GM20431 (cell line): Measurements from ENCODE around the gene KANK2.
"Not testable (repeated sequence)": the region's sequence is repeated elsewhere in the genome, so short reads cannot be mapped to it uniquely, and the experiment has no call there.

Experiments
- in situ Hi-C: fragments of 300-500 bp; cut with MseI, MboI; formaldehyde crosslinking; loops from one replicate; pipeline ENCODE4 v1.15.0; 2020; ENCODE audit warnings: low sequenced_read_pairs; ENCODE audit not compliant: unreplicated experiment

KANK2 gene

DNA sequence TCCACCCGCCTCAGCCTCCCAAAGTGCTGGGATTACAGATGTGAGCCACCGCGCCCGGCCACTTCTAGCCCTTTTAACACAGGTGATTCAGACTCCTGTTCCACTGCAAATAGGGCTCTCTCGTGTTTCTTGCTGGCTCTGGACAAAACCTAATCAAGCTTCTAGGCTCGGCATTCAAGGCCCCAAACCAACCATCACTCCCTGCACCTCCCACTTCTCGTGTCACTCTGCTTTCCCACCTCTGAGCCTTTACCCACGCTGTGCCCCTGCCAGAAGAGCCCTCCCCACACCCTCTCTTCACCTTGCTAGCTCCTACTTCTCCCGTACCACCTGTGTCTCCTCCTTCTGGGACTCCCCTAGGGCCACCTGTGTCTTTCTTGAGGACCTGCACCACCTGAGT is 19.8 kb downstream of the KANK2 start:
- in situ Hi-C loops, result no loop called here

DNA sequence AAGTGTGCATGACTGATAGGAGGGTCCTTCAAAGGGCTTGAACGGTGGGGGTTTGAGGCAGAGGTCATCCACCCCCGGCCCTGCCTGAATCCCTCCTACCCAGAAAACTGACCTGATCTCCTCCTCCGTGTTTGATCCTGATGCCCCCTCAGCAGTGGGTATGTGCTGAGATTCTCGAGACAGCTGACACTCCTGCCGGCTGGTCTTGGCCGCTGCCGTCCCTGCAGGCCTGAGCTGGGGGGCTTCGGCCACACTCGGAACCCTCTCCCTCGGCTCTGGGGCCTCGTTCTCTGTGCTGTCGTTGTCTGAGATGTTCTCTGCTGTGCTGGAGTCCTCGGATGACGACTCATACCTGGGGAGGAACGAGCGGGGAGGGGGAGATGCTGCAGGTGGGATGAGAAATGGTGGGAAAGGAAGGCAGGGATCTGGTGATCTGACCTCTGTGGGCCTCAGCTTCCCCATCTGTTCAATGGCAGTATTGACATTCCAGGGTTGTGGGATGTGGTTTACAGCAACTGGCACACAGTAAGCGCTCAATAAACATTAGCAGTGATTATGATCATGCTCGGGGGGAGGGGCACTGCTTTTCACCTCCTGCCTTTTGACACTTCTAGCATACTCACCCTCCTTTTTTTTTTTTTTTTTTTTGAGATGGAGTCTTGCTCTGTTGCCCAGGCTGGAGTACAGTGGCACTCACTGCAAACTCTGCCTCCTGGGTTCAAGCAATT is 20.7 kb downstream of the KANK2 start:
- in situ Hi-C loops, result no loop called here

DNA sequence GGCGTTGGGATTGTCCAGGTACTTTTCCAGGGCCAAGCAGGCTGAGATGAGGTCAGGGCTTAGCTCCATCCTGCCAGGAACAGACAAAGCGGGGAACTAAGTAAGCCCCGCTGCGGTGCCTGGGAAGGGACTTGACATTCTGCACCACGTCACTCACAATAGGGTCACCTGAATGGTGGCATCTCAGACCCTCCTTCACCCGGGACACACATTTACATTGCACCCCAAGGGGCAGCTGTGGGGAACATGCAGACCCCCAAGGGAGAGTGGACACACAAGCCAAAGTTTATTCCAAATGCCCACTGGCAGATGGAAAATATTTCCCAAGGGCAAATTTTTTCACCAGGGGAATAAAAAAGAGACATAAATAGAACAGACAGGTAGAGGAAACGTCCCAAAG is 21.4 kb downstream of the KANK2 start:
- in situ Hi-C loops, result no loop called here

DNA sequence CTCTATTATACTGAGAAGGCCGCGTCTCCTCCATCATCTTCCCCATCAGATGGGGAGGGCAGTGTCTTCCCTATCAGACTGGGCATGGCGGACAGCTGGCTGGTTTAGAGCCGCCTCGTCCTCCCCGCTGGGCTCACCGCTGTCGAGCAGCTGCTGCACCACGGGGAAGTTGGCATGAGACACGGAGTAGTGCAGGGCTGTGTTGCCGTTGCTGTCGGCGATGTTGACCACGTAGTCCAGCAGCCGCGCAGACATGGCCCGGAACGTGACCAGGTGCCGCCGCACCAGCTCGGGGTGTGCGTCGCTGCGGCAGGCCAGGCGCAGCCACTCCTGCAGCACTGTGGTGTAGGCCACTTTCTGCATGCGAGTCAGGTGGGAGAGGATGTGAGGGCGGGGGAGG is 23.0 kb downstream of the KANK2 start:
- in situ Hi-C loops, result no loop called here

DNA sequence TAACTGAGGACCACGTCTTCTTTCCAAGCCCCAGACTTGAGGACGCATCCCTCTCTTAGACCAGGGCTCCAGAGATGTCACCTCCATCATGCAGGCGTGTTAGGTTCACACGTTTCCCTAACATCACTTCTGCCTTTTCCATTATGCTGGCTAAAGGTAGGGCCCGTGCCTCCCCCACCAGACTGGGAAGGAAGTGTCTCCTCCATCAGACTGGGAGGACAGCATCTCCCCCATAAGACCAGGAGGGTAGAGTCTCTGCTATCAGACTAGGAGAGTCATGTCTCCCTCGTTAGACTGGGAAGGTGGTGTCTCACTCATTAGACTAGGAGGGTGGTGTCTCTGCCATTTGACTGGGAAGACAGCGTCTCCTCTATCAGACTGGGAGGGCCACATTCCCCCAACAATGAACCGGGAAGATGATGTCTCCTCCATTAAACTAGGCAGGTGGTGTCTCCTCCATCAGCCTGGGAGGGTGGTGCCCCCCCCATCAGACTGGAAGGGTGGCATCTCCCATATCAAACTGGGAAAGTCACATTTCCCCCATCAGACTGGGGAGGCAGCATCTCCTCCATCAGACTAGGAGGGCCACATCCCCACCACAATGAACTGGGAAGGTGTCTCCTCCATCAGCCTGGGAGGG is 23.7 kb downstream of the KANK2 start:
- in situ Hi-C loops, result no loop called here

DNA sequence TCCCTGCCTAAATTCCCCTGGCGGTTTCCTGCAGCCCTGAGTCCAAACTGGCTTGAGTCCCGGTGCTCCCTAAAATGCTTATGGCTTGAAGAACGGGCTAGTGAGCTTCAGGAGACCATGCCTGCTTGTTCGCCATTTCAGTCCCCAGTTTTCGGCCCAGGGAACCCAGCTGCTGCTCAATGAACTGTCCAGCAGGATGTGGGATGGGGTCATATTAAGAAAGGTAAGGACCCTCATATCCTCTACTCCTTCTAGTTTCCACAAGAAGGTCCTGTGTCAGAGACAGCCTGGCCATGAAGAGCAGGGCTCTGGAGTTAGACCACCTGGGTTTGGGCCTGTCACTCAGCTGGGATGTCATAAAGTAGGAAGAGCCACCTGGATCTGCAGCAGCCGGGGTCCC is 24.8 kb downstream of the KANK2 start:
- in situ Hi-C loops, result no loop called here

DNA sequence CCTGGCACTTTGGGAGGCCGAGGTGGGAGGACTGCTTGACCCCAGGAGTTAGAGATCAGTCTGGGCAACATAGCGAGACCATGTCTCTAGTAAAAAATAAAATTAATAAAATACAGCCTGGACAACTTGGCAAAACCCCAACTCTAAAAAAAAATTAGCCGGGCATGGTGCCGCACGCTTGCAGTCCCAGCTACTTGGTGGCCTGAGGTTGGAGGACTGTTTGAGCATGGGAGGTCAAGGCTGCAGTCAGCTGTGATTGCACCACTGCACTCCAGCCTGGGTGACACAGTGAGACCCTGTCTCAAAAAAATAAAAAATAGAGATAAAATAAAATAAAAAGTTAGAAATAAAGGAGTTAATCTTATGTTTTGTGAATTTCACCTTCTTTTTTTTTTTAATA is 26.2 kb downstream of the KANK2 start:
- in situ Hi-C loops, result no loop called here

DNA sequence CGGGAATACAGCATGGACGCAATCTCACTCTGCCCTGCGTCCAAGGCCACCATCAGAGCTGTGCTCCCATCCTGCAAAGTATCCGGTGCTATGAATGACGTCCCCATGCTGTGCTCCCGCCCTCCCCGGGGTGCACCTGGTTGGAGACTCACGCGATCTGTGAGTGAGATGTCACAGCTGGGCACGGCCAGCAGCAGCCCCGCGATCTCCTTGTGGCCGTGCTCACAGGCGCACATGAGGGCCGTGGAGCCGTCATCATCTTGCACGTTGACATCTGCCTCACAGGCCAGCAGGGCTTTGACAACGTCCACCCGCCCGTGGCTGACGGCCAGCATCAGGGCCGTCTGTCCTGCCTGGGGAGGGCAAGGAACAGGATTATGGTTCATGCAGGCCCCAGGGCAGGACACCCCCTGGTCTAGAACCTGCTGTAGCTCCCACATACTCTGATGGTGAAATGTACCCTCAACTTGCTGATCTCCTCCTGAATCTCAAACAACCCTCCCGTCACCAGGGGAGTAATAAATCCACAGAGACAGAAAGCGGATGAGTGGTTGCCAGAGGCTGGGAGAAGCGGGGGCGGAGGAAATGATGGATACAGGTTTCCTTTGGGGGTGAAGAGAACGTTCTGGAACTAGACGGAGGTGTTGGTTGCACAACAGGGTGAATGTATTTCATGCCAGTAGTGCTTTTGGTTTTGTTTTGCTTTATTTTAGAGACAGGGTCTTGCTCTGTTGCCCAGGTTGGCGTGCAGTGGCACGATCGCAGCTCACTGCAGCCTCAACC is 27.3 kb downstream of the KANK2 start:
- in situ Hi-C loops, result no loop called here

DNA sequence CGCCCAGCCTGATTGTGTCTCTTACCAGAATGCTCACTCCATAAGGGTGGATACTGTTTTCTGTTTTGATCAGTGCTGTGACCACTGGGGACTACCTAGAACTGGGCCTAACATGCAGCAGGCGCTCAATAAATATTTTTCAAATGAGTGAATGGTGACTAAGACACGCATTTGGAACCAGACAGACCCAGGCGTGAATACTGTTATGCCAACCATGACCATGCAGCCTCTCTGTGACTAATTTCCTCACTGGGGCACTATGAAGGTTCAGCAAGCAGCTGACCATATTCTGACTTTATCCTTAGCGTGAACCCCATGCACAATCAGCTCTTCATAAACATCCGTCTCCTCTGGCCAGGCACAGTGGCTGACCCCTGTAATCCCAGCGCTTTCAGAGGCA is 28.8 kb downstream of the KANK2 start:
- in situ Hi-C loops, result no loop called here

DNA sequence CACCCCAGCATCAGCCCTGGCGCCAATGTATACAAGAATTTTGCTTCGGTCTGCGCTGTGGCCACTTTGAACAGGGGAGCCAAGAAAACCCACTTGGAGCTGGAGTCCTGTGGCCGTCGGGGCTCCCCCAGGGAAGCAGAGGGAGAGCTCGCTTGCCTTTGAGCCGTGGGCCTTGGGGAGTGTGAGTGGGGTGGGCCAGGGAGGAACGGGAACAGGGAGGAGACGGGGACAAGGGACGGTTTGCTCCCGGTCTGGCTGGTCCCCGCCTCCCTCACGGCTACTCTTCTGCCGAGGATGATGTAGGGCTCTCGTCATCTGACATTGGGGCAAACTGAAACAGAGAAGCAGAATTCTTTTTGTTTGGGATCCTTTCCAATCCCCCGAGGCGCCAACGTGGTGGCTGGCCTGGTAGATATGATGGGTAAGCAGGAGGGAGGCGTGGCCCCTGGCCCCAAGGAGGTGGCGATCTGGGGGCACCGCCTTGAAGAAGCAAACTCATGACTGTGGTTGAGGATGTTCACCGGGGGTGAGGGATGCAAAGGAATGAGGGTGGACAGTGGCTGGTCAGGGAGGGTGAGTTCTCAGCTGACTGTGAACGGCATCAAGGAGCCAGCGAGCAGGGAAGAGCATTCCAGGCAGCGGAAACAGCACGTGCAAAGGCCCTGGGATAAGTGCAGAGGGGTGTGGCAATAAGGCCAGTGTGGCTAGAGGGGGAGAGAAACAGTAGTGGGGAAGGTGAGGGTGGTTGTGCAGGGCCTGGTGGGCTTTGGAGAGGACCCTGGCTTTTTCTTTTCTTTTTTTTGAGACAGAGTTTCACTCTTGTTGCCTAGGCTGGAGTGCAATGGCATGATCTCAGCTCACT is 30.8 kb downstream of the KANK2 start:
- in situ Hi-C loops, result no loop called here

DNA sequence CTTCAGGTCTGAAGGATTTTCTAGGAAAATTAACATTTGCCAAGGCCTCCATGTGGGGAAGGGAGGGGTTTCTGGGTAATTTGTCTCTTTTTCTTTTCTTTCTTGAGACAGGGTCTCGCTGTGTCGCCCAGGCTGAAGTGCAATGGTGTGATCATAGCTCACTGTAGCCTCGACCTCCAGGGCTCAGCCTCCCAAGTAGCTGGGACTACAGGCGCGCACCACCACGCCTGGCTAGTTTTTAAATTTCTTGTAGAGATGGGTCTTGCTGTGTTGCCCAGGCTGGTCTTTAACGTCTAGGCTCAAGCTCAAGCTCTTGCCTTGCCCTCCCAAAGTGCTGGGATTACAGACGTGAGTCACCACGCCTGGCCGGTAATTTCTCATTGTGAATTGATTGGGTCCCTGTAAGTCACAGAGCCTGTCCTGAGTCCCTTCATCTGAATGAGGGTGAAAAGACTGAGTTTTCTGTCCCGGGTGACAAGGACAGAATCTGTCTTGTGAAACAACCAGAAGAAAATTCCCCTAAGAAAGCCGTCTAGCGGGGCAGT is 31.8 kb downstream of the KANK2 start:
- in situ Hi-C loops, result no loop called here

DNA sequence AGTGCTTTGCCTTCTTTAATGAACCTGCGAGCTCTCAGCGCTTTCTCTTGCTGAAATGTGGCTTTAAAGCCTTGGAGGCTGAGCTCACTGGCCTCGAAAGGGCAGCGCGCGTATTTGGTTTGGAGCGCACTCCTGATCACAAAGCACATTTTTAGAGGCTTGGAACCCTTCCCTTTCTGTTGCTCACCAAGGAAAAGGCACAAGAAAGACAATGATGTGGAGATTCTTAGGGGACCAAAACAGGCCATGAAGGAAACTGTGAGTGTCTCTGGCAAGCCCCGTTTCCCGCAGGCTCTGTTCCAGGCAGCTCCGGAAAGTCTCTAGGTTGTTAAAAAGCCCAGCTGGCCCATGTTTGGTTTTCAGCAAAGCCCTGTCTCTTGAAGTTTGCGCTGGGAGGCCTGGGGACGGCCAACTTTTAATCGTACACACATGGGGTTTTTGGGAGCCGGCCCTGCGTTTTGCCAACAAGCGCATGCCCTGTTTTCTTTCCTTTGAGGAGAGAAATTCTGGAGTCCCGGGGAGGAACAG is 32.4 kb downstream of the KANK2 start:
- in situ Hi-C loops, result no loop called here

DNA sequence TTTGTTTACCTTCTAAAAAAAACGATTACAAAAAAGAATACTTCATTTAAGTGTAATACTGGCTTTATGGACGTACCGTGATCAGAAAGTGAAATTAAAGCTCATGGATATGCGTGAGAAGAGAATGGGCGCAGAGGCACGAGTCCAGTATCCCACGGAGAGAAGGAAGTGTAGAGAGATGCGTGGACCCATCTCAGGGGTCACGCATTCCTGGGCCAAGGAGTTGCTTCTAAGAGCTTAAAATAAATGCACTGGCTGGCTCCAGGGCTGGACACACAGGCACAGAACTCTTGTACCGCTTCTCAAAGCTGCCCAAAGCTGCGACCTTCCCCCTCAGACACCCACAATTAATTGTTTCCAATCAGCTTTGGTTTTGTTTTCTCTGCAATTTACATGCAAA is 33.0 kb downstream of the KANK2 start:
- in situ Hi-C loops, result no loop called here

DNA sequence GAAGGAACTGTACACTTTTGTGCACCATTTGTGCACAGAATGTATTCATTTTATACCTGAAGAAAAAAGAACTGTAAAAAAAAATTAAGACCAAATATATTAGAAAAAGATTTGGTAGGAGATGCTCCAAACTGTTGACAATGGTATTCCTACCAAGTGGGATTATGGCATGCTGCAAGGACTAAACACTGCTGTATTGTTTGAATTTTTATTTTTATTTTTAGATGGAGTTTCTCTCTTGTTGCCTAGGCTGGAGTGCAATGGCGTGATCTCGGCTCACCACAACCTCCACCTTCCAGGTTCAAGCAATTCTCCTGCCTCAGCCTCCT is 36.9 kb downstream of the KANK2 start:
- in situ Hi-C loops, result not testable (repeated sequence)

DNA sequence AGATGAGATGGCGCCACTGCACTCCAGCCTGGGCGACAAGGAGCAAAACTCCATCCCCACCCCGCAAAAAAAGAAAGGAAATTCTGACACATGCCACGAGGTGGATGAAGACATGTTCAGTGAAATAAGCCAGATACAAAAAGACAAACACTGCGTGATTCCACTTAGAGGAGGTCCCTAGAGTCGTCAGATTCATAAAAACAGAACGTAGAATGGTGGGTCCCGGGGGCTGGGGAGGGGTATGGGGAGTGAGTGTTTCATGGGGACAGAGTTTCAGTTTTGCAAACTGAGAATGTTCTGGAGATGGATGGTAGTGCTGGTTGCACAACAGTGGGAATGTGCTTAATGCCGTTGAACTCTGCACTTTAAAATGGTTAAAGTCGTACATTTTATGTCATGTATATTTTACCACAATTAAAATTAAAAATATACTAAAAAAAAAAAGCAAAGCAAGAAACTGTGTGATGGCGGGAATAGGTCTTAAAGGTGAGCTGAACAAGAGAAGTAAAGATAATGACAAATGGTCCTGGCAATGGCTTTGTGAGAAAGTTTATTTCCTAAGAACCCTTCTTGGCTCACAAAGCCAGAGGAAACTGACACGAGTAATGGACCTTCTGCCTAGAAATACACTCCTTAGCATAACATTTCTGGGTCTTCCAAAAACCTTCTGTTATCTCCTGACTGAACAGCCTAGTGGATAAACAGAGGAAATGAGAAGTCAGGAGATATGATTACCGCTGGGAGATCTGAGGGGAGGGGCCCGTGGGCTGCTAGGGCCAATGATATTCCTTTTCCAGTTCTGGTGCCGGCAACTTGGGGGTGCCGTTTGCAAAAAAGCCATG is 37.5 kb downstream of the KANK2 start:
- in situ Hi-C loops, result no loop called here

DNA sequence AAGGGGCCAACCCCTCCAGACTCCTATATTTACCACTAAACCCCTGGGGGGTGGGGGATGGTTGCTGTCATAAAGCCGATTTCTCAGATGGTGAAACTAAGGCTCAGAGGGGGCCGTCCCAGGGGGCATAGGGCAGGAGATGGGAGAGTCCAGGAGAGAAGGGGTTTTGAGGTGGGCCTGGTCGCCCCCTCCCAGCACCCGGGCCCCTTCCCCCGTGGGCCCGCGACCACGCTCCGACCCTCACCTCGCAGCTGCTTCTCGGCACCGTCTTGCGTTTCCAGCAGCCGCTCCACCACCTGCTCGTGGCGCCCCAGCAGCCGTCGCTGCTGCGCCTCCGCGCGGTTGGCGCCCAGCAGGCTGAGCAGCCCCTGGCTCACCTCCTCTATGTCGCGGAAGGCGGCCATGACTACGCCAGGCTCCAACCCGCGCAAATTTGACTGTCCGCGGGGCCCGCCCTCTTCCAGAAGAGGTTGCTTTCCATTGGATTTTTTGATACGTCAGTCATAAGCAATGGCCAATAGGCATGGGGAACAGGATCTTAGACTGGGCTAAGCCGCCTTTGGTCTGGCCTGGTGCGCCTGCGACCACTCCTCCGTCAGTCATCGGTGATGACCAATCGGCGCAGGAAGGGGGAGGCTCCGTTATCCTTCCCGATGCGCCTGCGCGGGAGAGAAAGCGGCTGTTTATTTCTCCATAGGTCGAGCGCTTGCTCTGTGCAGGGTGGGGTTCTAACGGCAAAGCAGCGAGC is 41.8 kb downstream of the KANK2 start, which contains the start of gene SPC24:
Gene SPC24, minus strand, starts transcription at position 410 of the 748 bp plus-strand sequence. Its CDS starts 6 bp downstream, at position 404.
- in situ Hi-C loops, result no loop called here

DNA sequence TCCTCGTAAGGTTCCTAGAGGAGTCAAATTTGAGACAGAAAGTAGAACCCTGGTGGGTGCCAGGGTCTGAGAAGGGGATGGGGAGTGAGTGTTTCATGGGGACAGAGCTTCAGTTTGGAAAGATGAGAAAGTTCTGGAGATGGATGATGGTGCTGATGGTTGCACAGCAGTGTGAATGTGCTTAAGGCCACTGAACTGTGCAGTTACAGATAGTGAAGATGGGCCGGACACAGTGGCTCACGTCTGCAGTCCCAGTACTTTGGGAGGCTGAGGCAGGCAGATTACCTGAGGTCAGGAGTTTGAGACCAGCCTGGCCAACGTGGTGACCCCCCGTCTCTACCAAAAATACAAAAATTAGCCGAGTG is 42.7 kb downstream of the KANK2 start:
- in situ Hi-C loops, result no loop called here

DNA sequence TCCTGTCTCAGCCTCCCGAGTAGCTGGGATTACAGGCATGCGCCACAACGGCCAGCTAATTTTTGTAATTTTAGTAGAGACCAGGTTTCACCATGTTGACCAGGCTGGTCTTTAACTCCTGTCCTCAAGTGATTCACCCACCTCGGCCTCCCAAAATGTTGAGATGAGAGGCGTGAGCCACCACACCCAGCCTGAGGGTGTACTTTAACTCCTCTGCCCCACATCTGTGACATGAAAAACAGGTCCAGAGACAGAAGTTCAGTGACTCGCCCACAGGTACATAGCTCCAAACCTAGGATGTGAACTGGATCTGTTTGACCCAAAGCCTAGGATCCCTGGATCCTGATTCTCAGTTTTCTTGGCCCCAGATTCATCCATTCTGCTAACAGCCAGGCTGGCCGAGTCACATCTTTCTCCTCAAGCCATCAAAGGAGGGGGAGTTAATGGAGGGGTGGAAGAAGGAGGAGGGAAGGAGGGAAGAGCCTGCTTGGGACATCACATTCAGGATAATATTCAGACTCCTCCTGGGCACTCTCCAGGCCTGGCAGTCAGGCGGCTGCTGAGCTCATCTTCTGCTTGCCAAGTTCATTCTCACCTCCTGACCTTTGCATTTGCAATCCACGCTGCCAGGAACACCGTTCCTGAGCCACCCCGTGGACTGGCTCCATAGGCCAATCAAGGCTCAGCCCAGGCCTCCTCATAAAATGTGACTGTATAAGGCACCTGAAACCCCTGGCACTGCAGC is 44.9 kb downstream of the KANK2 start:
- in situ Hi-C loops, result no loop called here
